Esophagus squamous epithelium (tissue), 5 donors: ENCODE data around the gene CUEDC1. TPM values are rescaled to one million over a fixed set of nuclear protein-coding genes. Genes with fewer than 3 reads are reported as not detected.

Source experiments
- DNase-seq: peaks from one replicate; lab custom pipeline; 2025; lab: John Stamatoyannopoulos, UW
- H3K27ac ChIP-seq, 4 donors: fragments of 200-600 bp; sonication (generic); one replicate each; pipeline ENCODE4 v1.5.1; 2016 to 2019; ENCODE audit warnings: mild to moderate bottlenecking in 1 of 4
- H3K27me3 ChIP-seq, 4 donors: fragments of 200-600 bp; sonication (generic); 1 replicate in 3 of 4; 2 replicates in 1 of 4; pipeline versions ENCODE4 v1.5.1 to v1.6.0; 2017 to 2021; ENCODE audit warnings: antibody characterized with exemption in 1 of 4
- H3K36me3 ChIP-seq, 3 donors: fragments of 200-600 bp; sonication (generic); one replicate each; pipeline ENCODE4 v1.5.1; 2016 to 2019
- H3K4me1 ChIP-seq, 3 donors: fragments of 200-600 bp; sonication (generic); one replicate each; pipeline ENCODE4 v1.5.1; 2017 to 2019
- H3K4me3 ChIP-seq, 4 donors: fragments of 200-600 bp; sonication (generic); 1 replicate in 3 of 4; 2 replicates in 1 of 4; pipeline ENCODE4 v1.5.1; 2016 to 2019; ENCODE audit warnings: mild to moderate bottlenecking in 2 of 4, moderate library complexity in 1 of 4
- H3K9me3 ChIP-seq, 3 donors: fragments of 200-600 bp; sonication (generic); one replicate each; pipeline ENCODE4 v1.5.1; 2016 to 2019
- CTCF ChIP-seq, 6 experiments: fragments of 450-650 bp in 4 of 6; fragments of 200-600 bp in 2 of 6; sonication (generic) in 2 of 6; IDR thresholded peaks; one replicate each; pipeline ENCODE4 v1.5.1; 2016 to 2019; ENCODE audit warnings: antibody characterized with exemption in 6 of 6, mild to moderate bottlenecking in 4 of 6, moderate library complexity in 4 of 6
- POLR2A ChIP-seq, 4 donors: fragments of 450-650 bp; IDR thresholded peaks; one replicate each; pipeline ENCODE4 v1.6.1; 2017; ENCODE audit warnings: antibody characterized with exemption in 4 of 4, mild to moderate bottlenecking in 4 of 4, moderate library complexity in 3 of 4
- WGBS, 2 donors: methylation state at CpG; one replicate each; pipeline ENCODE4 v1.1.5; 2018; 5-methylcytosine and 5-hydroxymethylcytosine counted together
- intact Hi-C: fragments of 100-400 bp; cut with DNase I; formaldehyde crosslinking; loops from one replicate; pipeline ENCODE4 v1.15.0; 2022
- total RNA-seq, 4 donors: library from RNA; depleted of rRNA; stranded (reverse); fragments of >200 nt; gene quantifications; one replicate each; pipeline ENCODE4 v1.1.0, GENCODE V29; 2016
- donor health status: DM: yes; HTN: yes; CAD: no.

Gene CUEDC1
- total RNA-seq, 4 donors from 2014 or later: 7.4 to 27.3 (median 18.4) TPM

DNA sequence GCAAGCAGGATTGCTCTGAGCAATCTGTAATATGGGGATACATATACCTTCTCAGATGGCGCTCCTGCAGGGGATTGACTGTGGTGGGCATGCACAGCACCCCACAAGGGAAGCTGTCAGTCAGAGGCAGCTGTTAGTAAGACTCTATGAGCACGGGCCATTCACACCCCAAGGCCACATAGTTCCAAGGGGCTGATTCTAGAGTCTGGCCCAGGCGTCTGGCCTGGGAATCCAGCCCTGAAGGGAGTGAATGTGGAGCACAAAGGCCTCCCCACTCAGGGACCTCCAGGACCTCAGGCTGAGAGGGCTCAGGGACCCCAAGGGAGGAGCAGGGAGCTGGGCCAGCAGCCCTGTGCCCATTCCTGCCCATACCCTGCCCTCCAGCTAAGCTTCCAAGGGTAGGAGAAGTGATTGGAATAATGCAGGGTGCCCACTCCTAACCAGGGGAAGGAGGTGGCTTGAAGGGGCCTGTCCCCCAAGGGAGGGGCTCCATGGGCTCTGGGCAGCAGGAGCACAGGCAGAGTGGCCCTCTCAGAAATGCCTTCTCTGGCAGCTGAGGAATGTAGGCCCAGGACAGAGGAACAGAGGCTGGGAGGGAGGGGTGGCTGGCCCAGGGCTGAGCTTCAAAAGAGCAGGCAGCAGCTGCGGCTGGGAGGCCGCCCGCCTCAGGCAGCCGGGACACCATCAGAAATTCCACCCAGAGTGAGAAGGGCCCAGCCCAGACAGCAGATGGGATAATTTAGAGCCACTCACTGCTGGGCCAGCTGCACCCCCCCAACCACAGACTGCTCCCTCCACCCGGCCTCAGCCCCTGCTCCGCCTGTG is 56.5 kb downstream of the CUEDC1 start:
- Histone ChIP-seq H3K36me3 (no peaks in the 10 kb centered on the region), H3K27ac (peak overlapping the region; percentile 83 to 92 (median 85)), H3K4me1 (peaks cover 68 to 95% (median 79%) of the 10 kb centered on the region in 3 donors), H3K4me3 (no peak overlapping the region), H3K9me3 (no peaks in the 10 kb centered on the region), H3K27me3 (no peaks in the 10 kb centered on the region)
- WGBS, 2 donors: 38 to 53% methylated on average over 4 to 7 of the region's 9 CpGs
- no peak for DNase-seq
- intact Hi-C loops: loop anchor here (10.0 kb wide), 2 partner anchors 46 to 86 kb away; partner anchors contain the start of gene VEZF1
- TF ChIP-seq CTCF (IDR thresholded peaks at IDR 0.05) (no peak), POLR2A (IDR thresholded peaks at IDR 0.05) (no peak)

GRCh38 chr17:57895382-57896060 is 59.7 kb downstream of the CUEDC1 start:
- peak overlapping the region in 3 of 4 donors; percentile 93 to 96 (median 95) for H3K27ac ChIP-seq
- intact Hi-C loops: loop anchor here (10.0 kb wide), 2 partner anchors 49 to 89 kb away; partner anchors contain the start of gene VEZF1
- H3K9me3 ChIP-seq: no peaks in the 10 kb centered on the region
- DNase-seq: no peak
- H3K27me3 ChIP-seq: no peaks in the 10 kb centered on the region
- no peak overlapping the region for H3K4me3 ChIP-seq
- WGBS, 2 donors: 0 to 84% methylated on average over 1 to 7 of the region's 8 CpGs
- no peaks in the 10 kb centered on the region for H3K36me3 ChIP-seq
- peaks cover 71 to 95% (median 79%) of the 10 kb centered on the region in 3 donors for H3K4me1 ChIP-seq
- TF ChIP-seq POLR2A (IDR thresholded peaks at IDR 0.05): no peak
- TF ChIP-seq CTCF (IDR thresholded peaks at IDR 0.05): no peak

GRCh38 chr17:57894848-57895247 is 60.4 kb downstream of the CUEDC1 start:
- 92 to 93% methylated on average over 1 of the region's 1 CpG for WGBS, 2 donors
- Histone ChIP-seq H3K4me3 (no peak overlapping the region), H3K4me1 (peaks cover 71 to 95% (median 79%) of the 10 kb centered on the region in 3 donors), H3K36me3 (no peaks in the 10 kb centered on the region), H3K9me3 (no peaks in the 10 kb centered on the region), H3K27ac (peak overlapping the region in 3 of 4 donors; percentile 93 to 96 (median 95)), H3K27me3 (no peaks in the 10 kb centered on the region)
- DNase-seq: no peak
- intact Hi-C loops: loop anchor here (10.0 kb wide), 2 partner anchors 50 to 90 kb away; partner anchors contain the start of gene VEZF1
- TF ChIP-seq POLR2A (IDR thresholded peaks at IDR 0.05) (no peak), CTCF (IDR thresholded peaks at IDR 0.05) (no peak)

DNA sequence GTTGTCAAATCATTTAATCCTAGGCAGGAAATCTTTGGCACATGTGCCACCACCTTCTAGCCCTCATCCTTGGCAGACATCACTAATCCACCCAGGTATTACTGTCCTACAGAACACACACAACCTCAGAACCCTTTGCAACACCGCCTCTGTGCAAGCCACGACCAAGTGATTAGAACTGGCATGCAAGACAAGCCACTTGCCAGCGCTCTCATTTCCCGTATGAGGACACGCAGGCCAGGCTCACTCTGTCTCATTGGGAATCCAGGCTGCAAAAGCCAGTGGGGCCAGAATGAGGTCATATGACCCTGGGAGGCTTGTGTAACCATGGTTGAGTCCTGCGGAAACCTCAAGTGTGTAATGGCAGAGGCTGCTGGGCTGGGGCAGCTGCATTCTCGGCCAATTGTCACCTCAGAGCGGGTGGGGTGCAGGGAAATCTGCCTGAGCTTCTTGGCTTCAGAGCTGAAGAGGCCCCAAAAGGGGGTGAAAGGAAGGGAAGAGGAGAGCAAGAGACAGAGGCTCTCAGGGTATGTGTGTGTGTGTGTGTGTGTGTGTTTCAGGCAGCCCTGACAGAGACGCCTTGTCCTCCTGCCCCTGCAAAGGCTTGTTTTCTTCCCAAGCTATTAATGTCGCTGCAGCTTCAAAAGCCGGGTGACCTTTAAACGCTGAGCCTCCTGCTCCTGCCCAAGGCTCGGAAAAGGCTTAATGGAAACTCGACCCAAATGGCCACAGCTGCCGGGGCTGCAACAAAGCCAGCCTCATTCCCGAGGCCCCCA is 62.2 kb downstream of the CUEDC1 start:
- Histone ChIP-seq H3K9me3 (no peaks in the 10 kb centered on the region), H3K4me1 (peaks cover 56 to 95% (median 76%) of the 10 kb centered on the region in 3 donors), H3K36me3 (no peaks in the 10 kb centered on the region), H3K27ac (peak overlapping the region; percentile 85 to 96 (median 94)), H3K4me3 (peak overlapping the region in 3 of 4 donors; percentile 20 to 45 (median 28)), H3K27me3 (no peaks in the 10 kb centered on the region)
- peak in 3 of 4 donors; percentile 21 to 49 (median 34) for TF ChIP-seq POLR2A (IDR thresholded peaks at IDR 0.05)
- peak in 1 of 6 experiments; percentile 10 for TF ChIP-seq CTCF (IDR thresholded peaks at IDR 0.05)
- WGBS, 2 donors: 13 to 17% methylated on average over 6 to 12 of the region's 16 CpGs
- intact Hi-C loops: loop anchor here (10.0 kb wide), 2 partner anchors 52 to 92 kb away; partner anchors contain the start of gene VEZF1
- DNase-seq: peak; percentile 30
